DOHH2 (cell line): ENCODE measurements around the gene TREML2.

Experiments used
- H3F3A ChIP-seq: fragments of 200-600 bp; sonication (generic), shearing (Covaris generic); 2 replicates; pipeline ENCODE4 v1.6.0; 2016; ENCODE audit warnings: antibody characterized with exemption, mild to moderate bottlenecking; ENCODE audit not compliant: control insufficient read depth, insufficient read depth
- H3K27ac ChIP-seq: fragments of 200-600 bp; sonication (generic); 2 replicates; pipeline ENCODE4 v1.5.1; 2014; ENCODE audit warnings: low read depth, mild to moderate bottlenecking, low read length, moderate library complexity
- H3K27me3 ChIP-seq: fragments of 200-600 bp; sonication (generic); 2 replicates; pipeline ENCODE4 v1.6.1; 2014; ENCODE audit warnings: mild to moderate bottlenecking, low read length, mixed read lengths; ENCODE audit not compliant: control insufficient read depth
- H3K36me3 ChIP-seq: fragments of 200-600 bp; sonication (generic); 2 replicates; pipeline ENCODE4 v1.6.1; 2014; ENCODE audit warnings: mild to moderate bottlenecking, low read length, moderate library complexity, mixed read lengths; ENCODE audit not compliant: control insufficient read depth
- H3K4me1 ChIP-seq: fragments of 200-600 bp; sonication (generic); 2 replicates; pipeline ENCODE4 v1.6.1; 2014; ENCODE audit warnings: mild to moderate bottlenecking, low read length, mixed read lengths; ENCODE audit not compliant: control insufficient read depth
- H3K4me2 ChIP-seq: fragments of 200-600 bp; sonication (generic); 2 replicates; pipeline ENCODE4 v1.6.0; 2014; ENCODE audit warnings: mild to moderate bottlenecking, low read length, moderate library complexity
- H3K4me3 ChIP-seq: fragments of 200-600 bp; sonication (generic); 2 replicates; pipeline ENCODE4 v1.5.1; 2014; ENCODE audit warnings: mild to moderate bottlenecking, low read length, mixed read lengths
- H3K79me2 ChIP-seq: fragments of 200-600 bp; sonication (generic); 2 replicates; pipeline ENCODE4 v1.6.1; 2014; ENCODE audit warnings: mild to moderate bottlenecking, low read length, mixed read lengths; ENCODE audit not compliant: control insufficient read depth
- H3K9me2 ChIP-seq: fragments of 200-600 bp; sonication (generic); replicated peaks from 2 replicates; pipeline ENCODE4 v1.6.1; 2014; ENCODE audit warnings: mild to moderate bottlenecking, low read length, mixed read lengths; ENCODE audit not compliant: control insufficient read depth
- H3K9me3 ChIP-seq: fragments of 200-600 bp; sonication (generic); 2 replicates; pipeline ENCODE4 v1.6.1; 2014; ENCODE audit warnings: antibody characterized with exemption, low read length, mixed read lengths; ENCODE audit not compliant: control insufficient read depth, insufficient read depth
- H4K20me1 ChIP-seq: fragments of 200-600 bp; sonication (generic); 2 replicates; pipeline ENCODE4 v1.6.0; 2014; ENCODE audit warnings: low read depth, mild to moderate bottlenecking, antibody characterized with exemption, low read length, moderate library complexity; ENCODE audit not compliant: control insufficient read depth, insufficient read depth
- EZH2phosphoT487 ChIP-seq: fragments of 200-600 bp; sonication (generic); IDR thresholded peaks from 2 replicates; pipeline ENCODE4 v1.6.1; 2017; ENCODE audit warnings: borderline replicate concordance, mild to moderate bottlenecking, antibody characterized with exemption, low read length, moderate library complexity, mixed read lengths
- TF ChIP-seq, protein P1 (sequence below): fragments of 200-600 bp; sonication (generic); IDR thresholded peaks from one replicate; pipeline ENCODE4 v1.5.1; 2014; ENCODE audit warnings: antibody characterized with exemption, mild to moderate bottlenecking, low read depth, low read length; ENCODE audit not compliant: poor library complexity, severe bottlenecking

TREML2 gene

DNA sequence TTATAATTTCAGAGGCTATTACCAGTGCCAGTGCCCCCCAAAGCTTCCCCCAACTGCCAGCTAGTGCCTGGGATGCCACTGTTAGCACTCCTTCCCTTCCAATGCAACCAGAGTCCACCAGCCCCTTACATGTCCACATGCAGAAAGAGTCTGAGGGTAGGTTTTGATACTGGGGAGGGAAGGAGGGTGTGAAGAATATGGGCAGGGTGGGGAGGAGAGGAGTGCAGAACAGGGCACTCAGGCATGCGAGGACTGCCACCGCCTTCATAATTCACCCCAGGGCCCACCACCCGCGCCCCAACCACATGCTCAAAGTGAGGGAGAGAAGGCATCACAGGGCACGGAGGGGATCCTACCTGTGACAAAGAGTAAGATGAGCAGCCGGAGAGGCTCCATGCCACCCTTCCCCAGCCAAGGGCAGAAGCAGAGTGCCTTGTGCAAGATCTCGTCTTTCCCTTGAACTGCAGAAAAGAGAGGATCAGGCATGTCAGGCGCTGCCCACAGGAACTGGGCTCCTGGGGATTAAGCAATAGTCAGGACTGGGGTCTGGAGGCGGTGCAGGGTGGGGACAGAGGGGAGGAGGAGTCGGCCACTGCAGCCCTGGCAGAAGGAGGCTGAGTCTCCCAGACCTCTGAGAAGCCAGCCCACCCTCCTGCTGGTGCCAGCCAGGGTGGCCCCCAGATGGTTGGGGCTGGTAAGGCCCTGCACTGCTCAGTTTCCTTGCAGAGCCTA lies 38.1 kb downstream of the TREML2 start, which contains the start of gene TREM2:
TSS of gene TREM2 (minus strand) at position 430 of the 732 bp plus-strand sequence. CDS start at position 396, 34 bp downstream.
- H3K36me3 ChIP-seq, result no peaks in the 10 kb centered on the region
- no peak within 1 kb of the TSS for H3K27ac ChIP-seq
- no peak for TF ChIP-seq EZH2phosphoT487
- TF ChIP-seq, protein P1, sequence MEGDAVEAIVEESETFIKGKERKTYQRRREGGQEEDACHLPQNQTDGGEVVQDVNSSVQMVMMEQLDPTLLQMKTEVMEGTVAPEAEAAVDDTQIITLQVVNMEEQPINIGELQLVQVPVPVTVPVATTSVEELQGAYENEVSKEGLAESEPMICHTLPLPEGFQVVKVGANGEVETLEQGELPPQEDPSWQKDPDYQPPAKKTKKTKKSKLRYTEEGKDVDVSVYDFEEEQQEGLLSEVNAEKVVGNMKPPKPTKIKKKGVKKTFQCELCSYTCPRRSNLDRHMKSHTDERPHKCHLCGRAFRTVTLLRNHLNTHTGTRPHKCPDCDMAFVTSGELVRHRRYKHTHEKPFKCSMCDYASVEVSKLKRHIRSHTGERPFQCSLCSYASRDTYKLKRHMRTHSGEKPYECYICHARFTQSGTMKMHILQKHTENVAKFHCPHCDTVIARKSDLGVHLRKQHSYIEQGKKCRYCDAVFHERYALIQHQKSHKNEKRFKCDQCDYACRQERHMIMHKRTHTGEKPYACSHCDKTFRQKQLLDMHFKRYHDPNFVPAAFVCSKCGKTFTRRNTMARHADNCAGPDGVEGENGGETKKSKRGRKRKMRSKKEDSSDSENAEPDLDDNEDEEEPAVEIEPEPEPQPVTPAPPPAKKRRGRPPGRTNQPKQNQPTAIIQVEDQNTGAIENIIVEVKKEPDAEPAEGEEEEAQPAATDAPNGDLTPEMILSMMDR, result no peak
- no peaks in the 10 kb centered on the region for H3F3A ChIP-seq
- H4K20me1 ChIP-seq, result no peaks in the 10 kb centered on the region
- H3K9me3 ChIP-seq, result no peaks in the 10 kb centered on the region
- H3K27me3 ChIP-seq, result peaks cover 11% of the 10 kb centered on the region; the same call in 1 of the 2 replicates
- no peak within 1 kb of the TSS for H3K4me2 ChIP-seq
- no peaks in the 10 kb centered on the region for H3K9me2 ChIP-seq
- no peak within 1 kb of the TSS for H3K4me3 ChIP-seq
- H3K4me1 ChIP-seq, result peaks cover 8% of the 10 kb centered on the region
- H3K79me2 ChIP-seq, result no peaks in the 10 kb centered on the region

DNA sequence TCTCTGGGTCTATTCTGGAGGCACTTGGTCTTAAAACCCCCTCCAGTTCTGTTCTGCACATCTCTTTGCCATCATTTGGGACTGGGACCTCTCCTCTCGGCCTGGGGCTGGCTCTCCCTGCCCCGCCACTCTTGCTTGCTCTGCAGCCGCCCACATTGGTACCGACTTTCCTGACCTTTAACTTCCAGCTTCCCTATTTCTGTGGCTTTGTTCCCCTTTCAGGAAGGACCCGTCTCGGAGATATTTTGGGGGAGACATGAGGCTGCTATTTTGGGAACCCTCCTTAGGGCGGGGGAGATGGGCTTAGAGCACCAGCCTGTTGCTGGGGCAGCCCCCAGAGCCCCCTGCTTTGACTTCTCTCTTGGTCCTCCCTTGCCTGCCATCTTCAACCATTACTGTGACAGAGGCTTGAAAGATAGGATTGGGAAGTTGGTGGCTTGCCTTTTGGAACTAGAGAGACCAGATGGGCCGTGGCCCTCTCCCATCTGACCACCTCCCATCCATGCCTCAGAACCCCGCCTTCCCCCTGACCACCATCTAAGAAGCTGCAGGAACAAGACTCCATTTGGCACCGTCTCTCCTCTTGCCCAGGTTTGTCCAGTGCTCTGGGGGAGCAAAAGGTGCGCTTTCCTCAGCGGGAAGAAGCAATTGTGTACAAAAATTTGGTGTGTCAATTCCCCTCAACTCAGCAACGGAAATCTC lies 38.9 kb downstream of the TREML2 start:
- H3K4me2 ChIP-seq, result no peak overlapping the region

DNA sequence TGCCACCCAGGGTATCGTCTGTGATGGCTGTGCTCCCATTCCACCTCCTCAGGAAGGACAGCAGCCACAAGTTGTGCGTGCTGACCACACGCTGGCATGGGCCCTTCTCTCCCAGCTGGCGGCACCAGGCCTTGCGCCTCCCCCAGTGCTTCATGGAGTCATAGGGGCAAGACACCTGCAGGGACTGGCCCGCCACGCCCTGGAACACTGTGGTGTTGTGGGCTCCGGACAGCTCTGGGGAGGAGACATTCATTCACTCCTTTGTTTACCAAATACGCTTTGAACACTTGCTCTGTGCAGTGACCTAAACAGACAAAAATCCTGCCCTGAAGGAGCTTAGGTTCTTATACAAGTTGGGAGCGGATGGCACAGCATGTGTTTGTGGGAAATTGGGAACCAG lies 39.6 kb downstream of the TREML2 start:
- H3K4me2 ChIP-seq, result no peak overlapping the region

More for the DNA sequence above, 38.9 kb downstream of the TREML2 start:
- TF ChIP-seq EZH2phosphoT487, result no peak
- TF ChIP-seq, protein P1, result no peak
- Histone ChIP-seq H3K27ac (no peak overlapping the region), H3K27me3 (peaks cover 6% of the 10 kb centered on the region; the same call in 1 of the 2 replicates), H3K4me3 (no peak overlapping the region), H4K20me1 (no peaks in the 10 kb centered on the region), H3K9me3 (no peaks in the 10 kb centered on the region), H3K36me3 (no peaks in the 10 kb centered on the region), H3K79me2 (no peaks in the 10 kb centered on the region), H3K4me1 (peaks cover 8% of the 10 kb centered on the region), H3F3A (no peaks in the 10 kb centered on the region), H3K9me2 (no peaks in the 10 kb centered on the region)

More for the DNA sequence above, 39.6 kb downstream of the TREML2 start:
- Histone ChIP-seq H3K27me3 (peaks cover 2% of the 10 kb centered on the region; the same call in 1 of the 2 replicates), H3K4me3 (no peak overlapping the region), H3K9me2 (no peaks in the 10 kb centered on the region), H3K9me3 (no peaks in the 10 kb centered on the region), H3K27ac (no peak overlapping the region), H3K79me2 (no peaks in the 10 kb centered on the region), H3K36me3 (no peaks in the 10 kb centered on the region), H3K4me1 (peaks cover 8% of the 10 kb centered on the region), H3F3A (no peaks in the 10 kb centered on the region), H4K20me1 (no peaks in the 10 kb centered on the region)
- TF ChIP-seq, protein P1, result no peak
- TF ChIP-seq EZH2phosphoT487, result no peak
